PC-9 (cell line): ENCODE results near the gene MDH1. TPM values are rescaled to one million over a fixed set of nuclear protein-coding genes. Genes with fewer than 3 reads are reported as not detected.
"Not testable (repeated sequence)": the region's sequence is repeated elsewhere in the genome, so short reads cannot be mapped to it uniquely, and the experiment has no call there.

Experiments used
- BruUV-seq: library from RNA; stranded (reverse); fragments of 400-500 nt; replicated peaks from 2 replicates; lab custom pipeline; 2021; lab: Mats Ljungman, UMichigan
- CTCF ChIA-PET: fragments of 300-600 bp; sonication (Branson Sonifier 250); formaldehyde crosslinking; loops from one replicate; lab custom pipeline; 2022; ENCODE audit warnings: antibody characterized with exemption; lab: Charles Lee
- POLR2A ChIA-PET: fragments of 300-600 bp; sonication (Branson Sonifier 250); formaldehyde crosslinking; loops from one replicate; lab custom pipeline; 2022; ENCODE audit warnings: antibody characterized with exemption; ENCODE audit not compliant: unreplicated experiment; lab: Charles Lee
- DNase-seq, 2 experiments: peaks; one replicate each; pipeline versions ENCODE4 v3.0.0 to v3.0.0-alpha.2; 2015 to 2022; ENCODE audit warnings: mixed read lengths in 1 of 2
- H2AFZ ChIP-seq: fragments of 200-600 bp; sonication (generic); 2 replicates; pipeline ENCODE4 v1.8.1; 2017; ENCODE audit warnings: antibody characterized with exemption
- H3F3A ChIP-seq: fragments of 200-600 bp; sonication (generic); 2 replicates; pipeline ENCODE4 v1.8.1; 2017; ENCODE audit warnings: antibody characterized with exemption, mild to moderate bottlenecking, low read depth; ENCODE audit not compliant: insufficient read depth
- H3K27ac ChIP-seq: fragments of 200-600 bp; sonication (generic); 2 replicates; pipeline ENCODE4 v1.6.1; 2016; ENCODE audit warnings: mixed run types
- H3K27me3 ChIP-seq: fragments of 200-600 bp; sonication (generic); 2 replicates; pipeline ENCODE4 v1.6.1; 2016; ENCODE audit warnings: low read depth, mixed run types; ENCODE audit not compliant: insufficient read depth
- H3K36me3 ChIP-seq: fragments of 200-600 bp; sonication (generic); 2 replicates; pipeline ENCODE4 v1.6.1; 2016; ENCODE audit warnings: low read depth, mixed run types
- H3K4me1 ChIP-seq: fragments of 200-600 bp; sonication (generic); replicated peaks from 2 replicates; pipeline ENCODE4 v1.6.1; 2016; ENCODE audit warnings: mixed run types; ENCODE audit not compliant: insufficient read depth
- H3K4me2 ChIP-seq: fragments of 200-600 bp; sonication (generic); 2 replicates; pipeline ENCODE4 v1.6.1; 2017; ENCODE audit warnings: mixed run types
- H3K4me3 ChIP-seq: fragments of 200-600 bp; sonication (generic); 2 replicates; pipeline ENCODE4 v1.6.1; 2016; ENCODE audit warnings: mixed run types
- H3K79me2 ChIP-seq: fragments of 200-600 bp; sonication (generic); 2 replicates; pipeline ENCODE4 v1.6.1; 2017; ENCODE audit warnings: low read depth, mixed run types
- H3K9me2 ChIP-seq: fragments of 200-600 bp; sonication (generic); 2 replicates; pipeline ENCODE4 v1.8.1; 2017; ENCODE audit warnings: mild to moderate bottlenecking; ENCODE audit not compliant: insufficient read depth
- H3K9me3 ChIP-seq: fragments of 200-600 bp; sonication (generic); 2 replicates; pipeline ENCODE4 v1.8.1; 2016; ENCODE audit warnings: low read depth; ENCODE audit not compliant: insufficient read depth
- H4K20me1 ChIP-seq: fragments of 200-600 bp; sonication (generic); 2 replicates; pipeline ENCODE4 v1.8.1; 2017; ENCODE audit not compliant: insufficient read depth
- EZH2 ChIP-seq: fragments of 200-600 bp; sonication (generic); IDR thresholded peaks from 2 replicates; pipeline ENCODE4 v1.8.0; 2017; ENCODE audit warnings: antibody characterized with exemption, low read depth
- intact Hi-C: fragments of 100-400 bp; cut with micrococcal nuclease; formaldehyde crosslinking; loops from one replicate; pipeline ENCODE4 v1.10.0; 2022; ENCODE audit not compliant: unreplicated experiment
- total RNA-seq: library from RNA; stranded (reverse); gene quantifications from 2 replicates; pipeline ENCODE4 v1.2.3, GENCODE V29; 2021
- TF ChIP-seq, protein P1 (sequence below): fragments of 200-600 bp; sonication (generic); conservative IDR thresholded peaks from 2 replicates; pipeline ENCODE4 v1.6.1; 2017; ENCODE audit warnings: mixed run types, antibody characterized with exemption, mild to moderate bottlenecking, moderate library complexity

MDH1 gene
- total RNA-seq, 1 experiment from 2014 or later, result 157 TPM

DNA sequence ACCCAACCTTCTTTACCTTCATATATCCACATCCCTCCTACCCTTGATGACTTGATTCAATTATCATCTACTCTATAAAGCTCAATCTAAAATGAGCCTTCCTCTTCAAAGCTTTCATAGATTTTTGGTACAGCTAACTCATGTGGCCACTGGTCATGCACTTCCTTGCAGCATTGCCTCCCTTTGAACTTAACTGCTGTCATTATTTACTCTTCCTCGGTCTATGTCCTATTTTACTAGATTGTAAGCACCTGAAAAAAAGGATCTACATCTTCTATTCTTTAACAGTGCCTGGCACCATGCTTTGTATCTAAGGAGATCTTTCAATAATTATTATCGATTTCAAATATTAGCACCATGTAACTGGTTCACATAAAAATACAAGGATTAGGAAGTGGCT, 30.6 kb downstream of the MDH1 start:
- H3K27me3 ChIP-seq, result no peaks in the 10 kb centered on the region
- no peak overlapping the region for H3K4me2 ChIP-seq
- peaks cover 26% of the 10 kb centered on the region for H3K4me1 ChIP-seq
- H3K9me2 ChIP-seq, result no peaks in the 10 kb centered on the region
- no TSS peak for BruUV-seq
- no peaks in the 10 kb centered on the region for H3K79me2 ChIP-seq
- no peak overlapping the region for H3K27ac ChIP-seq
- H4K20me1 ChIP-seq, result no peaks in the 10 kb centered on the region
- TF ChIP-seq, protein P1, sequence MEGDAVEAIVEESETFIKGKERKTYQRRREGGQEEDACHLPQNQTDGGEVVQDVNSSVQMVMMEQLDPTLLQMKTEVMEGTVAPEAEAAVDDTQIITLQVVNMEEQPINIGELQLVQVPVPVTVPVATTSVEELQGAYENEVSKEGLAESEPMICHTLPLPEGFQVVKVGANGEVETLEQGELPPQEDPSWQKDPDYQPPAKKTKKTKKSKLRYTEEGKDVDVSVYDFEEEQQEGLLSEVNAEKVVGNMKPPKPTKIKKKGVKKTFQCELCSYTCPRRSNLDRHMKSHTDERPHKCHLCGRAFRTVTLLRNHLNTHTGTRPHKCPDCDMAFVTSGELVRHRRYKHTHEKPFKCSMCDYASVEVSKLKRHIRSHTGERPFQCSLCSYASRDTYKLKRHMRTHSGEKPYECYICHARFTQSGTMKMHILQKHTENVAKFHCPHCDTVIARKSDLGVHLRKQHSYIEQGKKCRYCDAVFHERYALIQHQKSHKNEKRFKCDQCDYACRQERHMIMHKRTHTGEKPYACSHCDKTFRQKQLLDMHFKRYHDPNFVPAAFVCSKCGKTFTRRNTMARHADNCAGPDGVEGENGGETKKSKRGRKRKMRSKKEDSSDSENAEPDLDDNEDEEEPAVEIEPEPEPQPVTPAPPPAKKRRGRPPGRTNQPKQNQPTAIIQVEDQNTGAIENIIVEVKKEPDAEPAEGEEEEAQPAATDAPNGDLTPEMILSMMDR, result no peak
- TF ChIP-seq EZH2, result no peak
- H3K4me3 ChIP-seq, result no peak overlapping the region
- POLR2A ChIA-PET, result interaction anchor here (0.6 kb wide), 1 partner anchor 226 kb away, joined by 6 read pairs; no protein-coding TSS in a partner anchor
- H2AFZ ChIP-seq, result no peak overlapping the region
- CTCF ChIA-PET, result no interaction called here
- intact Hi-C loops, result loop anchor here (5.0 kb wide), 1 partner anchor 268 kb away; no protein-coding TSS in a partner anchor
- no peaks in the 10 kb centered on the region for H3K9me3 ChIP-seq
- H3F3A ChIP-seq, result peaks cover 24% of the 10 kb centered on the region
- H3K36me3 ChIP-seq, result no peaks in the 10 kb centered on the region
- no peak for DNase-seq

- DNase-seq, result no peak
- Histone ChIP-seq H3K27ac (no peak overlapping the region), H3K4me2 (no peak overlapping the region), H3K27me3 (no peaks in the 10 kb centered on the region), H3K36me3 (no peaks in the 10 kb centered on the region), H3K4me3 (no peak overlapping the region), H3K79me2 (no peaks in the 10 kb centered on the region), H4K20me1 (no peaks in the 10 kb centered on the region), H3K9me2 (no peaks in the 10 kb centered on the region), H2AFZ (no peak overlapping the region), H3K4me1 (no peaks in the 10 kb centered on the region), H3K9me3 (no peaks in the 10 kb centered on the region), H3F3A (no peaks in the 10 kb centered on the region)
- BruUV-seq, result no TSS peak
- TF ChIP-seq, protein P1, result no peak
- TF ChIP-seq EZH2, result no peak
- intact Hi-C loops, result no loop called here
- ChIA-PET POLR2A (no interaction called here), CTCF (no interaction called here)
These were observed 34.0 kb downstream of the MDH1 start for GRCh38 chr2:63622751-63623150.

DNA sequence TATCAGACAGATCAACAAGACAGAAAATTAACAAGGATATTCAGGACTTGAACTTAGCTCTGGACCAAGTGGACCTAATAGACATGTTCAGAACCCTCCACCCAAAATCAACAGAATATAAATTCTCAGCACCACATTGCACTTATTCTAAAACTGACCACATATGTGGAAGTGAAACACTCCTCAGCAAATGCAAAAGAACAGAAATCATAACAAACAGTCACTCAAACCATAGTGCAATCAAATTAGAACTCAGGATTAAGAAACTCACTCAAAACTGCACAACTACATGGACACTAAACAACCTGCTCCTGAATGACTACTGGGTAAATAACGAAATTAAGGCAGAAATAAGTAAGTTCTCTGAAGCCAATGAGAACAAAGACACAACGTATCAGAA, 35.0 kb downstream of the MDH1 start:
- H3K36me3 ChIP-seq, H3K27me3 ChIP-seq, H3K4me1 ChIP-seq, H3K9me2 ChIP-seq, H3K79me2 ChIP-seq, CTCF ChIA-PET, intact Hi-C loops, H3K4me2 ChIP-seq, H3K27ac ChIP-seq, H4K20me1 ChIP-seq, BruUV-seq, H3K9me3 ChIP-seq, H3K4me3 ChIP-seq, H3F3A ChIP-seq, DNase-seq, H2AFZ ChIP-seq: not testable (repeated sequence)
- POLR2A ChIA-PET, result interaction anchor here (0.7 kb wide), 1 partner anchor 248 kb away, joined by 10 read pairs; no protein-coding TSS in a partner anchor

DNA sequence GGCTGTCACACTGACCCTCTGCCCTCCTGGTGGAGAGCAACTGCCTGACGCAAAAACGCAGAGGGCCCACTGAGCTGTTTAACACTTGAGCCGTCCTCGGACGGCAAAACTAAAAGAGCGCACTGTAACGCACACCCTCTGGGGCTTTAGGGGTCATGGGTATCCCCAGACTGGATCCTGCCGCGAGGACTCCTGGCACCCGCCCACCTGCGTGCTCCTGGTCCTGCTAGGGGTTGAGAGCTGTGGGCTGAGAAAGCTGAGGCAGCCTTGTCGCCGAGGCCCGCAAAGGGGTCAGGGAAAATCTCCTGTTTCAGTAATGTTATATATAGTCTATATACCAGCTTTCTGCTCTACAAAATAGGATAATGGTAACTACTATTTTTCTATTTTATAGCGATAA, 39.1 kb downstream of the MDH1 start:
- Histone ChIP-seq H2AFZ (no peak overlapping the region), H3K9me3 (peaks cover 6% of the 10 kb centered on the region), H3K9me2 (no peaks in the 10 kb centered on the region), H4K20me1 (no peaks in the 10 kb centered on the region), H3K4me2 (no peak overlapping the region), H3K4me3 (no peak overlapping the region), H3K4me1 (no peaks in the 10 kb centered on the region), H3K27ac (no peak overlapping the region), H3K36me3 (no peaks in the 10 kb centered on the region), H3F3A (no peaks in the 10 kb centered on the region), H3K27me3 (no peaks in the 10 kb centered on the region), H3K79me2 (no peaks in the 10 kb centered on the region)
- CTCF ChIA-PET, result interaction anchor here (0.6 kb wide), 1 partner anchor 11 kb away, joined by 3 read pairs; no protein-coding TSS in a partner anchor
- DNase-seq, result no peak
- TF ChIP-seq, protein P1, result no peak
- TF ChIP-seq EZH2, result no peak
- intact Hi-C loops, result no loop called here
- no TSS peak for BruUV-seq
- POLR2A ChIA-PET, result no interaction called here
